Endothelial cell of umbilical vein (primary cell): Measurements from ENCODE around the gene CAPN5.

Source experiments
- CTCF ChIP-seq, 2 donors: IDR thresholded peaks; 1 replicate in 1 of 2; 2 replicates in 1 of 2; pipeline ENCODE4 v1.5.1; 2011; ENCODE audit warnings: low read length in 2 of 2, mild to moderate bottlenecking in 2 of 2, moderate library complexity in 2 of 2, control low read depth in 1 of 2, inconsistent platforms in 1 of 2, low read depth in 1 of 2; ENCODE audit not compliant: insufficient read depth in 1 of 2; ENCODE audit errors: extremely low read depth in 1 of 2
- POLR2A ChIP-seq: IDR thresholded peaks from 2 replicates; pipeline ENCODE4 v1.6.1; 2012; ENCODE audit warnings: low read depth, mild to moderate bottlenecking, control low read depth, low read length

GRCh38 chr11:77053217-77054015 lies 13.4 kb upstream of the CAPN5 start:
- TF ChIP-seq CTCF (IDR thresholded peaks at IDR 0.05; ENCODE audit: extremely low read depth in 1 of 2, insufficient read depth in 1 of 2, low read depth in 1 of 2, low read length in 2 of 2) (no peak), POLR2A (no peak)
